ENCODE results near the gene AGFG2.
"Not testable (repeated sequence)": the region's sequence is repeated elsewhere in the genome, so short reads cannot be mapped to it uniquely, and the experiment has no call there.

DNA sequence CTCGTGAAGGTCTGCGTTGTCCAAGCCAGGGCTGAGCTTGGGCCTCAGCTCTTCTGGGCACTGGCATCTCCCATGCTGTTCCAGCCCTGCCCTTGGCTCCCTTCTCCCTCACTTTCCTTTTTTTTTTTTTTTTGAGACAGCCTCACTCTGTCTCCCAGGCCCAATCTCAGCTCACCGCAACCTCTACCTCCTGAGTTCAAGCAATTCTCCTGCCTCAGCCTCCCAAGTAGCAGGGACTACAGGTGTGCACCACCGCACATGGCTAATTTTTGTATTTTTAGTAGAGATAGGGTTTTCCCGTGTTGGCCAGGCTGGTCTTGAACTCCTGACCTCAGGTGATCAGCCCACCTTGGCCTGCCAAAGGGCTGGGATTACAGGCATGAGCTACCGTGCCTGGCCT, 25.4 kb downstream of the AGFG2 start:
- TF ChIP-seq, protein P1, sequence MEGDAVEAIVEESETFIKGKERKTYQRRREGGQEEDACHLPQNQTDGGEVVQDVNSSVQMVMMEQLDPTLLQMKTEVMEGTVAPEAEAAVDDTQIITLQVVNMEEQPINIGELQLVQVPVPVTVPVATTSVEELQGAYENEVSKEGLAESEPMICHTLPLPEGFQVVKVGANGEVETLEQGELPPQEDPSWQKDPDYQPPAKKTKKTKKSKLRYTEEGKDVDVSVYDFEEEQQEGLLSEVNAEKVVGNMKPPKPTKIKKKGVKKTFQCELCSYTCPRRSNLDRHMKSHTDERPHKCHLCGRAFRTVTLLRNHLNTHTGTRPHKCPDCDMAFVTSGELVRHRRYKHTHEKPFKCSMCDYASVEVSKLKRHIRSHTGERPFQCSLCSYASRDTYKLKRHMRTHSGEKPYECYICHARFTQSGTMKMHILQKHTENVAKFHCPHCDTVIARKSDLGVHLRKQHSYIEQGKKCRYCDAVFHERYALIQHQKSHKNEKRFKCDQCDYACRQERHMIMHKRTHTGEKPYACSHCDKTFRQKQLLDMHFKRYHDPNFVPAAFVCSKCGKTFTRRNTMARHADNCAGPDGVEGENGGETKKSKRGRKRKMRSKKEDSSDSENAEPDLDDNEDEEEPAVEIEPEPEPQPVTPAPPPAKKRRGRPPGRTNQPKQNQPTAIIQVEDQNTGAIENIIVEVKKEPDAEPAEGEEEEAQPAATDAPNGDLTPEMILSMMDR (conservative IDR thresholded peaks at IDR 0.05): not testable (repeated sequence)
- not testable (repeated sequence) for TF ChIP-seq EZH2 (IDR thresholded peaks at IDR 0.05; ENCODE audit: low read depth)
